ENCODE results near the gene CLECL1. TPM values are rescaled to one million over a fixed set of nuclear protein-coding genes. Genes with fewer than 3 reads are reported as not detected.
"Not testable (repeated sequence)": the region's sequence is repeated elsewhere in the genome, so short reads cannot be mapped to it uniquely, and the experiment has no call there.

CLECL1 gene
- total RNA-seq, 1 experiment from 2014 or later, result not detected

DNA sequence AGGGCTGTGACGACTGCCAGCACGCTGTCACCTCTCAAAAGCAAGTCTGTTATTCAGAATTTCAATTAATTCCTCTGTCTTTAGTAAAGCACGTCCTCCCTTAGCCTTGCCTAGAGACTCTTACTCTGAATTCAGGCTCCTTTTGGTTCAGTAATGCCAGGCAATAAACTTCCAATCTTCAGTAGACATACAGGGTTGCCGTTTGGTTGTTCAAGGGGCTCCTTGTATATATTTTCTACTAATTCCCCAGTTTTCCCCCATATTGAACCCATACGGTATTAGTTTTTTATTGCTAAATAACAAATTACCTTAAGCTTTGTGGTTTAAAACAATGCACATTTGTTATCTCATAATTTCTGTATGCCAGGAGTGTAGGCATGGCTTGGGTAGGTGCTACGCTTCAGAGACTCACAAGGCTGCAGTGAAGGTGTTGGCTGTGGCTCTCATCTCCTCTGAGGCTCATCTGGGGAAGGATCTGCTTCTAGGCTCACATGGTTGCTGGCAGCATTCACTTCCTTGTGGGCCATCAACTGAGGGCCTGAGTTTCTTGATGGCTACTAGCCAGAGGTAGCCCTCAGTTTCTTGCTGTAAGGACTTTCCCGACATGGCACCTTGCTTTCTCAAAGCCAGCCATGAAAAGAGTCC, 7.3 kb upstream of the CLECL1 start:
- H3K4me1 ChIP-seq (ENCODE audit: insufficient read depth, low read length, poor library complexity, severe bottlenecking), result no peaks in the 10 kb centered on the region
- no TSS peak for BruUV-seq (replicated peaks)
- no peak for DNase-seq (ENCODE audit: low spot score)
- H3K27ac ChIP-seq (ENCODE audit: low read depth, low read length, poor library complexity, severe bottlenecking), result no peak overlapping the region
- no peaks in the 10 kb centered on the region for H3K36me3 ChIP-seq (ENCODE audit: insufficient read depth, low read length, poor library complexity, severe bottlenecking)
- ChIA-PET POLR2A (ENCODE audit: low non-redundant PET) (no interaction called here), CTCF (no interaction called here)
- intact Hi-C loops (cut with micrococcal nuclease; ENCODE audit: unreplicated experiment), result loop anchor here (10.0 kb wide), 1 partner anchor 275 kb away; the partner anchor contains the start of gene CLEC12B
- no peaks in the 10 kb centered on the region for H3K9me3 ChIP-seq (ENCODE audit: low read depth, low read length, poor library complexity, severe bottlenecking)
- TF ChIP-seq, protein P1, sequence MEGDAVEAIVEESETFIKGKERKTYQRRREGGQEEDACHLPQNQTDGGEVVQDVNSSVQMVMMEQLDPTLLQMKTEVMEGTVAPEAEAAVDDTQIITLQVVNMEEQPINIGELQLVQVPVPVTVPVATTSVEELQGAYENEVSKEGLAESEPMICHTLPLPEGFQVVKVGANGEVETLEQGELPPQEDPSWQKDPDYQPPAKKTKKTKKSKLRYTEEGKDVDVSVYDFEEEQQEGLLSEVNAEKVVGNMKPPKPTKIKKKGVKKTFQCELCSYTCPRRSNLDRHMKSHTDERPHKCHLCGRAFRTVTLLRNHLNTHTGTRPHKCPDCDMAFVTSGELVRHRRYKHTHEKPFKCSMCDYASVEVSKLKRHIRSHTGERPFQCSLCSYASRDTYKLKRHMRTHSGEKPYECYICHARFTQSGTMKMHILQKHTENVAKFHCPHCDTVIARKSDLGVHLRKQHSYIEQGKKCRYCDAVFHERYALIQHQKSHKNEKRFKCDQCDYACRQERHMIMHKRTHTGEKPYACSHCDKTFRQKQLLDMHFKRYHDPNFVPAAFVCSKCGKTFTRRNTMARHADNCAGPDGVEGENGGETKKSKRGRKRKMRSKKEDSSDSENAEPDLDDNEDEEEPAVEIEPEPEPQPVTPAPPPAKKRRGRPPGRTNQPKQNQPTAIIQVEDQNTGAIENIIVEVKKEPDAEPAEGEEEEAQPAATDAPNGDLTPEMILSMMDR (conservative IDR thresholded peaks at IDR 0.05; ENCODE audit: low read depth, low read length), result no peak
- no peak for TF ChIP-seq EZH2 (IDR thresholded peaks at IDR 0.05; ENCODE audit: borderline replicate concordance, low read depth, low read length, poor library complexity, severe bottlenecking)
- H3K4me3 ChIP-seq (ENCODE audit: low read depth, low read length, poor library complexity, severe bottlenecking), result no peak overlapping the region
- H3K27me3 ChIP-seq (replicated peaks; ENCODE audit: insufficient read depth, low read depth, low read length, poor library complexity), result no peaks in the 10 kb centered on the region

- BruUV-seq (replicated peaks); H3K27me3 ChIP-seq (replicated peaks; ENCODE audit: insufficient read depth, low read depth, low read length, poor library complexity): not testable (repeated sequence)
- intact Hi-C loops (cut with micrococcal nuclease; ENCODE audit: unreplicated experiment), result loop anchor here (10.0 kb wide), 1 partner anchor 275 kb away; the partner anchor contains the start of gene CLEC12B
Measured at GRCh38 chr12:9739404-9740105, 6.7 kb upstream of the CLECL1 start.

GRCh38 chr12:9738905-9739304, 6.0 kb upstream of the CLECL1 start:
- H3K4me1 ChIP-seq (ENCODE audit: insufficient read depth, low read length, poor library complexity, severe bottlenecking); DNase-seq (ENCODE audit: low spot score); POLR2A ChIA-PET (ENCODE audit: low non-redundant PET); CTCF ChIA-PET; H3K9me3 ChIP-seq (ENCODE audit: low read depth, low read length, poor library complexity, severe bottlenecking); BruUV-seq (replicated peaks); intact Hi-C loops (cut with micrococcal nuclease; ENCODE audit: unreplicated experiment); H3K4me3 ChIP-seq (ENCODE audit: low read depth, low read length, poor library complexity, severe bottlenecking); H3K36me3 ChIP-seq (ENCODE audit: insufficient read depth, low read length, poor library complexity, severe bottlenecking); H3K27me3 ChIP-seq (replicated peaks; ENCODE audit: insufficient read depth, low read depth, low read length, poor library complexity); H3K27ac ChIP-seq (ENCODE audit: low read depth, low read length, poor library complexity, severe bottlenecking): not testable (repeated sequence)

More at GRCh38 chr12:9739404-9740105, 6.7 kb upstream of the CLECL1 start:
- POLR2A ChIA-PET (ENCODE audit: low non-redundant PET); H3K4me3 ChIP-seq (ENCODE audit: low read depth, low read length, poor library complexity, severe bottlenecking); DNase-seq (ENCODE audit: low spot score); H3K36me3 ChIP-seq (ENCODE audit: insufficient read depth, low read length, poor library complexity, severe bottlenecking); H3K4me1 ChIP-seq (ENCODE audit: insufficient read depth, low read length, poor library complexity, severe bottlenecking); H3K27ac ChIP-seq (ENCODE audit: low read depth, low read length, poor library complexity, severe bottlenecking); CTCF ChIA-PET; H3K9me3 ChIP-seq (ENCODE audit: low read depth, low read length, poor library complexity, severe bottlenecking): not testable (repeated sequence)

- TF ChIP-seq, protein P1 (conservative IDR thresholded peaks at IDR 0.05; ENCODE audit: low read depth, low read length), result no peak
- TF ChIP-seq EZH2 (IDR thresholded peaks at IDR 0.05; ENCODE audit: borderline replicate concordance, low read depth, low read length, poor library complexity, severe bottlenecking), result no peak
- Histone ChIP-seq H3K27me3 (replicated peaks; ENCODE audit: insufficient read depth, low read depth, low read length, poor library complexity) (peaks cover 7% of the 10 kb centered on the region), H3K4me3 (ENCODE audit: low read depth, low read length, poor library complexity, severe bottlenecking) (no peak overlapping the region), H3K27ac (ENCODE audit: low read depth, low read length, poor library complexity, severe bottlenecking) (no peak overlapping the region), H3K4me1 (ENCODE audit: insufficient read depth, low read length, poor library complexity, severe bottlenecking) (no peaks in the 10 kb centered on the region), H3K36me3 (ENCODE audit: insufficient read depth, low read length, poor library complexity, severe bottlenecking) (no peaks in the 10 kb centered on the region), H3K9me3 (ENCODE audit: low read depth, low read length, poor library complexity, severe bottlenecking) (no peaks in the 10 kb centered on the region)
- ChIA-PET POLR2A (ENCODE audit: low non-redundant PET) (no interaction called here), CTCF (no interaction called here)
- no TSS peak for BruUV-seq (replicated peaks)
- intact Hi-C loops (cut with micrococcal nuclease; ENCODE audit: unreplicated experiment), result no loop called here
- DNase-seq (ENCODE audit: low spot score), result no peak
Measured at GRCh38 chr12:9736936-9737705, 4.2 kb upstream of the CLECL1 start.

All from A673 (cell line).